Upper lobe of left lung (tissue), 6 donors: ENCODE results near the gene LPAR2. TPM values are rescaled to one million over a fixed set of nuclear protein-coding genes. Genes with fewer than 3 reads are reported as not detected.
"Not testable (repeated sequence)": the region's sequence is repeated elsewhere in the genome, so short reads cannot be mapped to it uniquely, and the experiment has no call there.

Experiments used
- ATAC-seq, 2 donors: fragments of 200-7000 bp; cut with Tn5 transposase; one replicate each; pipeline ENCODE4 v1.9.1; 2022; ENCODE audit warnings: mild to moderate bottlenecking in 2 of 2, moderate library complexity in 2 of 2; ENCODE audit not compliant: low FRiP score in 2 of 2
- DNase-seq, 2 donors: peaks; one replicate each; pipeline ENCODE4 v3.0.0-alpha.2; 2019 to 2020
- H3K27ac ChIP-seq, 4 donors: fragments of 200-600 bp; sonication (generic); one replicate each; pipeline ENCODE4 v1.5.1; 2016 to 2019
- H3K27me3 ChIP-seq, 4 donors: fragments of 200-600 bp; sonication (generic); one replicate each; pipeline ENCODE4 v1.5.1; 2017 to 2019
- H3K36me3 ChIP-seq, 4 donors: fragments of 200-600 bp; sonication (generic); one replicate each; pipeline ENCODE4 v1.5.1; 2016 to 2019
- H3K4me1 ChIP-seq, 4 donors: fragments of 200-600 bp; sonication (generic); one replicate each; pipeline ENCODE4 v1.5.1; 2018 to 2019
- H3K4me3 ChIP-seq, 4 donors: fragments of 200-600 bp; sonication (generic); one replicate each; pipeline ENCODE4 v1.5.1; 2017 to 2019; ENCODE audit warnings: mild to moderate bottlenecking in 2 of 4, moderate library complexity in 1 of 4
- H3K9me3 ChIP-seq, 4 donors: fragments of 200-600 bp; sonication (generic); one replicate each; pipeline ENCODE4 v1.5.1; 2018 to 2019
- EP300 ChIP-seq, 4 donors: sonication (generic); formaldehyde crosslinking; IDR thresholded peaks; one replicate each; pipeline ENCODE4 v1.5.1; 2017; ENCODE audit warnings: antibody characterized with exemption in 4 of 4, control low read depth in 2 of 4
- POLR2A ChIP-seq, 4 donors: fragments of 450-650 bp; IDR thresholded peaks; one replicate each; pipeline ENCODE4 v1.5.1; 2016 to 2017; ENCODE audit warnings: antibody characterized with exemption in 4 of 4, mild to moderate bottlenecking in 2 of 4
- POLR2AphosphoS5 ChIP-seq, 2 donors: sonication (generic); formaldehyde crosslinking; IDR thresholded peaks; one replicate each; pipeline ENCODE4 v1.5.1; 2017; ENCODE audit warnings: antibody characterized with exemption in 2 of 2
- WGBS, 2 donors: methylation state at CpG; one replicate each; pipeline ENCODE4 v1.1.5; 2017 to 2018; 5-methylcytosine and 5-hydroxymethylcytosine counted together
- total RNA-seq, 6 donors: library from RNA; depleted of rRNA in 4 of 6; stranded (reverse); fragments of >200 nt in 4 of 6; gene quantifications; one replicate each; pipeline versions ENCODE4 v1.1.0 to v1.2.1, GENCODE V29; 2016 to 2021
- TF ChIP-seq, protein P1 (sequence below), 6 experiments: fragments of 450-650 bp in 4 of 6; fragments of 200-600 bp in 2 of 6; sonication (generic) in 2 of 6; IDR thresholded peaks; one replicate each; pipeline ENCODE4 v1.5.1; 2016 to 2019; ENCODE audit warnings: antibody characterized with exemption in 6 of 6
- donor health status: DM: no; HTN: no; CAD: no; lungs with moderate emphysema.
- donor health status: DM: no; HTN: yes; CAD: no; lungs with severe emphysema.

The LPAR2 gene
- total RNA-seq, 6 donors from 2014 or later: 16.4 to 51.3 (median 24.1) TPM

DNA sequence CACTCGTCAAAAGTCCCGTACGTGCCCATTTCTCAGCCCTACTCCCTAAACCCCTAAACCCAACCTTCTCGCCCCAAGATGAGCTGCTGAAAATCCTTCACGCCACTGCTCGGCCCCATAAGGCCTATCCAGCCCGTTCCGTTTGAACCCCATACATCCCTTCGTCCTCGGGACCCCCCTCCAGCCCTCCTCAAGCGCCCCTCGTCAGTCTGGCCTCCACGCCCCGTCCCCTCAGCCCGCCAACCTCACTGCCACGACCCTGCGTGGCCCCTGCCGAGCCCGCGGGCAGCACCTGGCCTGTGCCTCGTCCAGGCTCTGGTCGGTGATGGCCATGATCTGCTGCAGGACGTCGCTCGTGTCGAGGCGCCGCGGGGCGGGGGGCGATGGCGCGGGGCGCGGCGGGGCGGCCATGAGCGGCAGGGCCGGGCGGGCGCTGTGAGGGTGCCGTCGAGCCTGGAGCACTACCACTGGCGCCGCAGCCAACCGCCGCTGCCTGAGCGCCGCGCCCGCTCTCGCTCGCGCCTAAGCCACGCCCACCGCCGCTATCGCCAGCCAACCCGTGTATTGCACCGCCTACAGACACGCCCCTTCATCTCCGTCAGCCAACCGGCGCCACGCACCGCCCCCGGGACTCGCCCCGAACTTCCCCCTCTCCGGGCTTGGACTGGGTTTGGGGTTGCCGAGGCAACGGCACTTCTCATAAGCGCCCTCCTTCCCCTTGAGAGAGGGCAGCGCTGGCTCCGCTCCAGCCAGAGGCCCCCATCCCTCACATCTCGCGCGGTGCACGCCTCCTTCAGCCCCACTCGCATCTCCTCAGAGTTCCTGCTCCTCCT is 9.6 kb downstream of the LPAR2 start, which contains the start of gene PBX4:
PBX4 (minus strand) TSS at position 469 of the 833 bp plus-strand sequence; CDS start at position 411, 58 bp downstream.
- WGBS, 2 donors: 8 to 11% methylated on average over 24 to 35 of the region's 80 CpGs
- ATAC-seq (peak; percentile 97 to 99), DNase-seq (peak; percentile 98 to 99)
- Histone ChIP-seq H3K36me3 (no peaks in the 10 kb centered on the region), H3K9me3 (no peaks in the 10 kb centered on the region), H3K4me1 (peaks cover 8 to 18% (median 15%) of the 10 kb centered on the region in 4 donors), H3K27ac (peak within 1 kb of the TSS in 2 of 4 donors; percentile 24 to 77), H3K27me3 (no peaks in the 10 kb centered on the region), H3K4me3 (peak within 1 kb of the TSS; percentile 15 to 67 (median 58))
- TF ChIP-seq EP300 (IDR thresholded peaks at IDR 0.05) (no peak), POLR2AphosphoS5 (IDR thresholded peaks at IDR 0.05) (peak in 1 of 2 donors; percentile 59), POLR2A (IDR thresholded peaks at IDR 0.05) (peak in 2 of 4 donors; percentile 59 to 84)
- TF ChIP-seq, protein P1, sequence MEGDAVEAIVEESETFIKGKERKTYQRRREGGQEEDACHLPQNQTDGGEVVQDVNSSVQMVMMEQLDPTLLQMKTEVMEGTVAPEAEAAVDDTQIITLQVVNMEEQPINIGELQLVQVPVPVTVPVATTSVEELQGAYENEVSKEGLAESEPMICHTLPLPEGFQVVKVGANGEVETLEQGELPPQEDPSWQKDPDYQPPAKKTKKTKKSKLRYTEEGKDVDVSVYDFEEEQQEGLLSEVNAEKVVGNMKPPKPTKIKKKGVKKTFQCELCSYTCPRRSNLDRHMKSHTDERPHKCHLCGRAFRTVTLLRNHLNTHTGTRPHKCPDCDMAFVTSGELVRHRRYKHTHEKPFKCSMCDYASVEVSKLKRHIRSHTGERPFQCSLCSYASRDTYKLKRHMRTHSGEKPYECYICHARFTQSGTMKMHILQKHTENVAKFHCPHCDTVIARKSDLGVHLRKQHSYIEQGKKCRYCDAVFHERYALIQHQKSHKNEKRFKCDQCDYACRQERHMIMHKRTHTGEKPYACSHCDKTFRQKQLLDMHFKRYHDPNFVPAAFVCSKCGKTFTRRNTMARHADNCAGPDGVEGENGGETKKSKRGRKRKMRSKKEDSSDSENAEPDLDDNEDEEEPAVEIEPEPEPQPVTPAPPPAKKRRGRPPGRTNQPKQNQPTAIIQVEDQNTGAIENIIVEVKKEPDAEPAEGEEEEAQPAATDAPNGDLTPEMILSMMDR (IDR thresholded peaks at IDR 0.05): peak in 2 of 6 experiments; percentile 8

DNA sequence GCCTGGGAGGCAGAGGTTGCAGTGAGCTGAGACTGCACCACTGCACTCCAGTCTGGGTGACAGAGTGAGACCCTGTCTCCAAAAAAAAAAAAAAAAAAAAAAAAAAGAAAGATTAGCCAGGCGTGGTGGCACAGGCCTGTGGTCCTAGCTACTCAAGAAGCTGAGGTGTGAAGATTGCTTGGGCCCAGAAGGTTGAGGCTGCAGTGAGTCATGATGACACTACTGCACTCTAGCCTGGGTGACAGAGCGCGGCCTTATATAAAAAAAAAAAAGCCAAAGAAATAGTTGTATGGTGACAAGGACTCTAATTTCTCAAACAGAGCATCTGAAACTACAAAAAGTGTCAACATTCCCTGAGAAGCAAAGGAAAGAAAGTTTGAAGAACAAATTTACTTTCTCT is 12.9 kb downstream of the LPAR2 start:
- 84 to 85% methylated on average over 3 of the region's 3 CpGs for WGBS, 2 donors
- ATAC-seq (no peak), DNase-seq (no peak)
- no peak for TF ChIP-seq POLR2A (IDR thresholded peaks at IDR 0.05)
- no peak for TF ChIP-seq EP300 (IDR thresholded peaks at IDR 0.05)
- TF ChIP-seq POLR2AphosphoS5 (IDR thresholded peaks at IDR 0.05): no peak
- TF ChIP-seq, protein P1 (IDR thresholded peaks at IDR 0.05): no peak
- Histone ChIP-seq H3K9me3 (no peaks in the 10 kb centered on the region), H3K27ac (no peak overlapping the region), H3K27me3 (no peaks in the 10 kb centered on the region), H3K4me1 (peaks cover 8 to 18% (median 15%) of the 10 kb centered on the region in 4 donors), H3K36me3 (no peaks in the 10 kb centered on the region), H3K4me3 (no peak overlapping the region)

DNA sequence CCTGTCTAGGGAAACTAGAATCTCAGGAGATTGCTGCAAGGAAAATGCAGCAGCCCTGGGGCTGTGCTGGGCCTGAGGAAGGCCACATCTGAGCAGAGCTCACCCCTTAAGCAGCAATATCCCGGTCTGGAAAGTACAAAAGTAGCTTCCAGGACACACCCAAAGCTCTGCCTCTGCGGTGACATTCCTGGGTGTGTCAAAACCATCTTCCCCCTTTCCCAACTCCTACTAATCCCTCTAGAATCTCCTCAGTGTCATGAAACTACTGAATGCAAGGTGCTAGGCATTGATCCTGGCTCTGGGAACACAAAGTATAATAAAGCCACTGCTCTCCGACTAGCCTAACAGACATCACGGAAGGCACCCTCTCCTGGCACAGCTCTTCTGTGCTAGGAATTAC is 14.5 kb downstream of the LPAR2 start:
- 76 to 78% methylated on average over 4 of the region's 4 CpGs for WGBS, 2 donors
- Histone ChIP-seq H3K27me3 (no peaks in the 10 kb centered on the region), H3K4me3 (no peak overlapping the region), H3K27ac (no peak overlapping the region), H3K9me3 (no peaks in the 10 kb centered on the region), H3K4me1 (peaks cover 3 to 11% (median 7%) of the 10 kb centered on the region in 4 donors), H3K36me3 (no peaks in the 10 kb centered on the region)
- DNase-seq: no peak
- ATAC-seq: no peak
- TF ChIP-seq, protein P1 (IDR thresholded peaks at IDR 0.05): no peak
- TF ChIP-seq EP300 (IDR thresholded peaks at IDR 0.05) (no peak), POLR2A (IDR thresholded peaks at IDR 0.05) (no peak), POLR2AphosphoS5 (IDR thresholded peaks at IDR 0.05) (no peak)

DNA sequence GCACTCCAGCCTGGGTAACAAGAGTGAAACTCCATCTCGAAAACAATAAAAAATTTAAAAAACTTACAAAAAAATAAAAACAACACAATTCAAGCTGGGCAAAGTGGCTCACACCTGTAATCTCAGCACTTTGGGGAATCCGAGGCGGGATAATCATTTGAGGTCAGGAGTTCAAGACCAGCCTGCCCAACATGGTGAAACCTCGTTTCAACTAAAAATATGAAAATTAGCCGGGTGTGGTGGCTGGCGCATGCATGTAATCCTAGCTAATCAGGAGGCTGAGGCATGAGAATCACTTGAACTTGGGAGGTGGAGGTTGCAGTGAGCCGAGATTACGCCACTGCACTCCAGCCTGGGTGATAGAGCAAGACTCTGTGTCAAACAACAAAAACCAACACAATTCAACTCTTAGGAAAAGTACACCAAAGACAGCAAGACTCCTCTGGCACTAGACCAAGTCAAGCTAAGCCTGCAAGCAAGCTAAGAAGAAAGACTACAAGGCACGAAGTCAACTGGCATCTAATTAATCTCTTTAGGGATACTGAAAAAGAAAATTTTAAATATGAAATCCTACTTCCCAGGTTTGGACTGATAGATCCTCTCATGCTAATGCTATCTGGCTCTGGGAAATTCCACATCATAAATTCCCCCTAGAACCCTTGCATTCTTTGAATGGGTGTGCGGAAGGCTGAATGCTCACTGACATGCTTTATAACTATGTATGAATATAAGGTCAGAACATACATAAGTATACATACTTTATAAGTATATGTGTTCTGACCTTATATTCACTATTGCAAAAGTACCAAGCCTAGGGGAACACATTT is 17.4 kb downstream of the LPAR2 start:
- DNase-seq: no peak
- WGBS, 2 donors: 78 to 84% methylated on average over 10 of the region's 10 CpGs
- no peaks in the 10 kb centered on the region for H3K4me1 ChIP-seq

DNA sequence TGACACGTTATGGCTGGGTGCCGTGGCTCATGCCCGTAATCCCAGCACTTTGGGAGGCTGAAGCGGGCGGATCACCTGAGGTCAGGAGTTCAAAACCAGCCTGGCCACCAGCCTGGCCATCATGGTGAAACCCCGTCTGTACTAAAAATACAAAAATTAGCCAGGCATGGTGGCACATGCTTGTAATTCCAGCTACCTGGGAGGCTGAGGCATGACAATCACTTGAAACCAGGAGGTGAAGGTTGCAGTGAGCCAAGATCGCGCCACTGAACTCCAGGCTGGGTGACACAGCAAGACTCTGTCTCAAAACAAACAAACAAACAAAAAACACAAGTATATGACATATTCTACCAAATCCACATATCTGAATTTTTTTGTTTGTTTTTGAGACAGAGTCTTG is 21.3 kb downstream of the LPAR2 start:
- H3K36me3 ChIP-seq, ATAC-seq, H3K4me3 ChIP-seq, H3K27ac ChIP-seq, H3K27me3 ChIP-seq, H3K4me1 ChIP-seq, H3K9me3 ChIP-seq, DNase-seq: not testable (repeated sequence)
- 90 to 99% methylated on average over 8 of the region's 8 CpGs for WGBS, 2 donors

More for the DNA sequence above, 17.4 kb downstream of the LPAR2 start:
- Histone ChIP-seq H3K4me3 (no peak overlapping the region), H3K9me3 (no peaks in the 10 kb centered on the region), H3K27ac (no peak overlapping the region), H3K27me3 (no peaks in the 10 kb centered on the region), H3K36me3 (no peaks in the 10 kb centered on the region)
- no peak for TF ChIP-seq POLR2AphosphoS5 (IDR thresholded peaks at IDR 0.05)
- no peak for TF ChIP-seq EP300 (IDR thresholded peaks at IDR 0.05)
- ATAC-seq: no peak
